Mammary epithelial cell (primary cell): Measurements from ENCODE around the gene PGAP2.

Experiments
- EZH2 ChIP-seq: IDR thresholded peaks from 2 replicates; pipeline ENCODE4 v1.6.1; 2012; ENCODE audit warnings: low read length, inconsistent platforms, borderline replicate concordance
- TF ChIP-seq, protein P1 (sequence below), 2 donors: IDR thresholded peaks in 1 of 2; conservative IDR thresholded peaks in 1 of 2; 2 replicates each; pipeline ENCODE4 v1.5.1; 2011 to 2012; ENCODE audit warnings: inconsistent platforms in 2 of 2, low read length in 2 of 2, mild to moderate bottlenecking in 2 of 2, control low read depth in 1 of 2, low read depth in 1 of 2; ENCODE audit not compliant: insufficient read depth in 1 of 2; ENCODE audit errors: extremely low read depth in 1 of 2

DNA sequence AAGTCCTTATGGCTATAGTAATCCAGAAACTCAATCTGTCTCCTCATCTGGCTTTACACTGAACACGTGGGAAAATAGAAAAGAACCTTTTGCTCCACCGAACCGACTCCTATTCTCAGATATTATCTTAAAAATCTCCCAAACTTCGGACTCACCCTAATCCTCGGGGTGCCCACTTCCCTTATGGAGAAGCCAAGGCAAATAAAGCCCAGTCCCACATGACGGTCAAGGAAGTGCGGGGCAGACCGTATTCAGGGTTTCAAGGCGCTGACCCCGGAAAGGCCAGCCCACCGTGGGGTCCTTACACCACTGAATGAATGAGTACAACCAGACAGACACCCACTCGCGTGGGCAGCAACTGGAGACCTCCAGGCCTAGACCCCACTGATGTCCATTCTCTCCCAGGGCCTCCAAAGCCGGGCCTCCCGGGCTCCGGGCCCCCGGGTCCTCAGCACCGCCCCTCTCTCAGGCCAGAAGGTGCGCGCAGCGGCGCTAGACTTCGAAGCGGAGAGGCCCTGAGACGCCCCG is 11.5 kb upstream of the PGAP2 start:
- TF ChIP-seq, protein P1, sequence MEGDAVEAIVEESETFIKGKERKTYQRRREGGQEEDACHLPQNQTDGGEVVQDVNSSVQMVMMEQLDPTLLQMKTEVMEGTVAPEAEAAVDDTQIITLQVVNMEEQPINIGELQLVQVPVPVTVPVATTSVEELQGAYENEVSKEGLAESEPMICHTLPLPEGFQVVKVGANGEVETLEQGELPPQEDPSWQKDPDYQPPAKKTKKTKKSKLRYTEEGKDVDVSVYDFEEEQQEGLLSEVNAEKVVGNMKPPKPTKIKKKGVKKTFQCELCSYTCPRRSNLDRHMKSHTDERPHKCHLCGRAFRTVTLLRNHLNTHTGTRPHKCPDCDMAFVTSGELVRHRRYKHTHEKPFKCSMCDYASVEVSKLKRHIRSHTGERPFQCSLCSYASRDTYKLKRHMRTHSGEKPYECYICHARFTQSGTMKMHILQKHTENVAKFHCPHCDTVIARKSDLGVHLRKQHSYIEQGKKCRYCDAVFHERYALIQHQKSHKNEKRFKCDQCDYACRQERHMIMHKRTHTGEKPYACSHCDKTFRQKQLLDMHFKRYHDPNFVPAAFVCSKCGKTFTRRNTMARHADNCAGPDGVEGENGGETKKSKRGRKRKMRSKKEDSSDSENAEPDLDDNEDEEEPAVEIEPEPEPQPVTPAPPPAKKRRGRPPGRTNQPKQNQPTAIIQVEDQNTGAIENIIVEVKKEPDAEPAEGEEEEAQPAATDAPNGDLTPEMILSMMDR (conservative IDR thresholded peaks at IDR 0.05 in 1 of 2, IDR thresholded peaks at IDR 0.05 in 1 of 2; ENCODE audit: extremely low read depth in 1 of 2, insufficient read depth in 1 of 2, low read depth in 1 of 2, low read length in 2 of 2), result no peak
- TF ChIP-seq EZH2, result no peak
